A549 (cell line): ENCODE measurements around the gene PPP4R1. TPM values are rescaled to one million over a fixed set of nuclear protein-coding genes. Genes with fewer than 3 reads are reported as not detected.

Source experiments
- ATAC-seq, 2 experiments: fragments of 200-7000 bp in 1 of 2; fragments of >200 bp in 1 of 2; cut with Nextera tagmentation in 1 of 2; cut with Tn5 transposase in 1 of 2; 3 replicates each; pipeline versions ENCODE4 v1.8.0 to v1.9.1; 2018 to 2020; ENCODE audit warnings: mild to moderate bottlenecking in 1 of 2, moderate library complexity in 1 of 2
- CTCF ChIA-PET: fragments of 300-600 bp; sonication (Branson Sonifier 250); formaldehyde crosslinking; extraction: SDS; loops from one replicate; lab custom pipeline; 2021; ENCODE audit warnings: antibody characterized with exemption, inconsistent platforms; lab: Yijun Ruan, JAX
- POLR2A ChIA-PET: fragments of 350-600 bp; formaldehyde crosslinking; extraction: SDS; loops from one replicate; lab custom pipeline; 2021; ENCODE audit warnings: antibody characterized with exemption, inconsistent platforms; lab: Yijun Ruan, JAX
- DNase-seq, 2 experiments: peaks; one replicate each; pipeline versions ENCODE4 v3.0.0 to v3.0.0-alpha.2; 2011 to 2016; ENCODE audit warnings: low read depth in 1 of 2, low spot score in 1 of 2
- FAIRE-seq: peaks from 2 replicates; lab custom pipeline; 2011; peaks lifted over from hg19 to GRCh38; lab: Jason Lieb, UNC
- H3K27ac ChIP-seq, 2 experiments: fragments of >200 bp; sonication (Bioruptor Twin); formaldehyde crosslinking; 3 replicates each; pipeline ENCODE4 v1.5.1; 2016 to 2017
- H3K4me1 ChIP-seq: fragments of >200 bp; sonication (Bioruptor Twin); formaldehyde crosslinking; 3 replicates; pipeline ENCODE4 v1.6.1; 2016
- H3K4me2 ChIP-seq: fragments of >200 bp; sonication (Bioruptor Twin); formaldehyde crosslinking; 3 replicates; pipeline ENCODE4 v1.6.1; 2016
- H3K4me3 ChIP-seq: fragments of >200 bp; sonication (Bioruptor Twin); formaldehyde crosslinking; 3 replicates; pipeline ENCODE4 v1.5.1; 2016
- H3K9me3 ChIP-seq: fragments of >200 bp; sonication (Bioruptor Twin); formaldehyde crosslinking; 3 replicates; pipeline ENCODE4 v1.6.1; 2016
- BHLHE40 ChIP-seq: IDR thresholded peaks from 2 replicates; pipeline ENCODE4 v1.6.1; 2012; ENCODE audit warnings: low read depth, low read length, inconsistent platforms
- CBX2 ChIP-seq: fragments of 200-600 bp; sonication (generic); IDR thresholded peaks from 2 replicates; pipeline ENCODE4 v1.6.1; 2016; ENCODE audit warnings: low read depth, mild to moderate bottlenecking, borderline replicate concordance
- CBX8 ChIP-seq: fragments of 200-600 bp; sonication (generic); IDR thresholded peaks from 2 replicates; pipeline ENCODE4 v1.6.1; 2016
- CEBPB ChIP-seq, 2 experiments: fragments of >200 bp in 1 of 2; sonication (Bioruptor Twin) in 1 of 2; formaldehyde crosslinking in 1 of 2; IDR thresholded peaks; 2 replicates each; pipeline ENCODE4 v1.6.1; 2012 to 2016
- CHD2 ChIP-seq: fragments of 150-350 bp; IDR thresholded peaks from 2 replicates; pipeline ENCODE4 v1.6.1; 2014; ENCODE audit warnings: low read length; ENCODE audit not compliant: partially characterized antibody
- ESRRA ChIP-seq: fragments of 150-350 bp; IDR thresholded peaks from 2 replicates; pipeline ENCODE4 v1.6.1; 2014; ENCODE audit warnings: mild to moderate bottlenecking, low read length, borderline replicate concordance
- FOSB ChIP-seq: fragments of 250-450 bp; sonication (Bioruptor Pico); IDR thresholded peaks from 2 replicates; pipeline ENCODE4 v1.5.0; 2020; ENCODE audit warnings: mild to moderate bottlenecking, moderate library complexity
- FOSL2 ChIP-seq, 2 experiments: fragments of 450-650 bp in 1 of 2; fragments of >200 bp in 1 of 2; sonication (Bioruptor Twin) in 1 of 2; formaldehyde crosslinking; IDR thresholded peaks; 2 replicates each; pipeline versions ENCODE4 v1.5.0 to v1.6.1; 2016 to 2020; ENCODE audit warnings: mild to moderate bottlenecking in 1 of 2, moderate library complexity in 1 of 2
- FOXS1 ChIP-seq: fragments of 250-450 bp; sonication (Bioruptor Pico); IDR thresholded peaks from 2 replicates; pipeline ENCODE4 v1.5.0; 2020; ENCODE audit warnings: mild to moderate bottlenecking, moderate library complexity
- GATA3 ChIP-seq: IDR thresholded peaks from 2 replicates; pipeline ENCODE4 v1.6.1; 2012; ENCODE audit warnings: borderline replicate concordance
- HDAC2 ChIP-seq: fragments of 200-600 bp; sonication (generic); IDR thresholded peaks from 2 replicates; pipeline ENCODE4 v1.6.1; 2016
- HEYL ChIP-seq: fragments of 250-450 bp; sonication (Bioruptor Pico); IDR thresholded peaks from 2 replicates; pipeline ENCODE4 v1.8.0; 2021; ENCODE audit warnings: mild to moderate bottlenecking, moderate library complexity
- HOXA7 ChIP-seq: fragments of 250-450 bp; sonication (Bioruptor Pico); IDR thresholded peaks from 2 replicates; pipeline ENCODE4 v1.5.0; 2020; ENCODE audit warnings: mild to moderate bottlenecking, moderate library complexity
- HOXB13 ChIP-seq: fragments of 250-450 bp; sonication (Bioruptor Pico); IDR thresholded peaks from 2 replicates; pipeline ENCODE4 v1.5.0; 2020; ENCODE audit warnings: low read depth, mild to moderate bottlenecking, moderate library complexity
- JUNB ChIP-seq: fragments of >200 bp; sonication (Bioruptor Twin); formaldehyde crosslinking; IDR thresholded peaks from 2 replicates; pipeline ENCODE4 v1.6.1; 2016
- NFE2L2 ChIP-seq: fragments of 150-350 bp; conservative IDR thresholded peaks from 2 replicates; pipeline ENCODE4 v1.6.1; 2014; ENCODE audit warnings: low read length
- PHF8 ChIP-seq: fragments of 200-600 bp; sonication (generic); IDR thresholded peaks from 2 replicates; pipeline ENCODE4 v1.6.1; 2016; ENCODE audit warnings: low read depth, mild to moderate bottlenecking, antibody characterized with exemption, moderate library complexity, borderline replicate concordance
- POLR2AphosphoS2 ChIP-seq: conservative IDR thresholded peaks from 2 replicates; pipeline ENCODE4 v1.6.1; 2012; ENCODE audit warnings: low read length, improper control_type of control experiment, inconsistent platforms
- SMC3 ChIP-seq: fragments of >200 bp; sonication (Bioruptor Twin); formaldehyde crosslinking; IDR thresholded peaks from 3 replicates; pipeline ENCODE4 v1.6.1; 2018; ENCODE audit warnings: inconsistent platforms
- SREBF2 ChIP-seq: fragments of 450-650 bp; IDR thresholded peaks from 2 replicates; pipeline ENCODE4 v1.6.1; 2014; ENCODE audit warnings: mild to moderate bottlenecking, moderate library complexity
- TP53 ChIP-seq: fragments of 250-450 bp; sonication (Bioruptor Pico); IDR thresholded peaks from 2 replicates; pipeline ENCODE4 v1.5.0; 2021; ENCODE audit warnings: mild to moderate bottlenecking, moderate library complexity
- ZC3H11A ChIP-seq: fragments of 450-650 bp; IDR thresholded peaks from 2 replicates; pipeline ENCODE4 v1.6.1; 2014; ENCODE audit warnings: antibody characterized with exemption, mild to moderate bottlenecking
- ZNF302 ChIP-seq: fragments of 250-450 bp; sonication (Bioruptor Pico); IDR thresholded peaks from 2 replicates; pipeline ENCODE4 v1.9.0; 2021; ENCODE audit warnings: inconsistent platforms, mild to moderate bottlenecking, moderate library complexity
- ZSCAN20 ChIP-seq: fragments of 250-450 bp; sonication (Bioruptor Pico); IDR thresholded peaks from 2 replicates; pipeline ENCODE4 v1.8.0; 2022; ENCODE audit warnings: mild to moderate bottlenecking, moderate library complexity
- WGBS: methylation state at CpG from one replicate; pipeline ENCODE4 v1.1.6; 2017; ENCODE audit errors: missing lambda C conversion rate; 5-methylcytosine and 5-hydroxymethylcytosine counted together
- polyA plus RNA-seq, 4 experiments: library from polyadenylated mRNA; depleted of rRNA in 3 of 4; stranded (reverse); fragments of >200 nt; fragmentation: RNase III in 1 of 4; extraction: RNeasy Plus Mini Kit Qiagen cat#74134 plus additional on column Dnase treatment in 1 of 4; gene quantifications; 2 replicates in 3 of 4; 3 replicates in 1 of 4; pipeline ENCODE4 v1.2.3, GENCODE V29; 2011 to 2017
- TF ChIP-seq, protein P1 (sequence below): fragments of 250-450 bp; sonication (Bioruptor Pico); IDR thresholded peaks from 2 replicates; pipeline ENCODE4 v1.5.0; 2020; ENCODE audit warnings: low read depth, mild to moderate bottlenecking, moderate library complexity
- TF ChIP-seq, protein P2 (sequence below): fragments of >200 bp; sonication (Bioruptor Twin); formaldehyde crosslinking; IDR thresholded peaks from 2 replicates; pipeline ENCODE4 v1.6.1; 2016
- TF ChIP-seq, protein P3 (sequence below): IDR thresholded peaks from 2 replicates; pipeline ENCODE4 v1.6.1; 2012

PPP4R1 gene
- polyA plus RNA-seq, 2 of the 4 experiments (the other 2 are of a cell fraction) = 40.1 to 97.3 TPM

DNA sequence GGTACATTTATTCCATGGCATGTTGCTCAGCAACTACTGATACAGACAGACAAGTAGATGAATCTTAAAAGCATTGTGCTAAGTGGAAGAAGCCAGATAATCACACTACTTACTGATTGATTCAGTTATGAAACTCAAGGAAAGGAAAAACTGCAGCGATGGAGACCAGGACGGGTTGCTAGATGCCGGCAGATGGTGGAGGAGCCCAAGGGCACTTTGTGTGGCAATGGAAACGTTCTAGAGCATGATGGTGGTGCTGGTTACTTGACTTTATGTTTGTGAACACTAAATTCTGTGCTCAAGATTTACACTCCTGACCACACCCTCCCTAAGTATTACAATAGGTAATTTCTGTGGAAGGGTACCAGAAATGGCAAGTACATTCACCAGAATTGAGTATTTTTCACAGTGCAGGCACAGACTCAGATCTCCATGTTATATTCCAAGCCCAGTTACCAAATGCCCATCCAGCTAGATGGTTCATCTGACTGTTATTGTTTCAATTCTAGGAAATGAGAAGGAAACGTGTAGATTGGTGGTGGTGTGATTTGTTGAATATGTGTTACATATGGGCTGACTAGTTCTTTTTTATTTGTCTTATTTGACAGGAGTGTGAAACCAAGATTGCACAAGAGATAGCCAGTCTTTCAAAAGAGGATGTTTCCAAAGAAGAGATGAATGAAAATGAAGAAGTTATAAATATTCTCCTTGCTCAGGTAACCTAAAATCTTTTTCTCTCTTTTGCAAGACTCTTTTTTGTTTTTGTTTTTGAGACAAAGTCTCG is 83.9 kb downstream of the PPP4R1 start:
- POLR2A ChIA-PET = no interaction called here
- CTCF ChIA-PET = interaction anchor here (0.6 kb wide), 1 partner anchor 24 kb away, joined by 4 read pairs; no protein-coding TSS in a partner anchor
- no peak for FAIRE-seq
- Histone ChIP-seq H3K27ac (no peak overlapping the region), H3K9me3 (peaks cover 5% of the 10 kb centered on the region; the same call in 1 of the 3 replicates), H3K4me1 (0 out of 3 replicates have a peak, but pooled peaks cover 4% of the 10 kb centered on the region), H3K4me2 (no peak overlapping the region), H3K4me3 (no peak overlapping the region)
- ATAC-seq = no peak
- 94% methylated on average over 6 of the region's 6 CpGs for WGBS
- no peak for DNase-seq
- no peak for TF ChIP-seq FOSL2 (IDR thresholded peaks at IDR 0.05)
- TF ChIP-seq FOSL2 (CRISPR knock-in tag; IDR thresholded peaks at IDR 0.05) = no peak
- TF ChIP-seq TP53 (CRISPR knock-in tag) = no peak
- TF ChIP-seq HOXB13 (CRISPR knock-in tag) = no peak
- TF ChIP-seq FOXS1 (CRISPR knock-in tag) = no peak
- TF ChIP-seq, protein P1, sequence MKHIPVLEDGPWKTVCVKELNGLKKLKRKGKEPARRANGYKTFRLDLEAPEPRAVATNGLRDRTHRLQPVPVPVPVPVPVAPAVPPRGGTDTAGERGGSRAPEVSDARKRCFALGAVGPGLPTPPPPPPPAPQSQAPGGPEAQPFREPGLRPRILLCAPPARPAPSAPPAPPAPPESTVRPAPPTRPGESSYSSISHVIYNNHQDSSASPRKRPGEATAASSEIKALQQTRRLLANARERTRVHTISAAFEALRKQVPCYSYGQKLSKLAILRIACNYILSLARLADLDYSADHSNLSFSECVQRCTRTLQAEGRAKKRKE (CRISPR knock-in tag) = no peak
- TF ChIP-seq, protein P2, sequence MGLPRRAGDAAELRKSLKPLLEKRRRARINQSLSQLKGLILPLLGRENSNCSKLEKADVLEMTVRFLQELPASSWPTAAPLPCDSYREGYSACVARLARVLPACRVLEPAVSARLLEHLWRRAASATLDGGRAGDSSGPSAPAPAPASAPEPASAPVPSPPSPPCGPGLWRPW = no peak
- TF ChIP-seq HDAC2 = no peak
- TF ChIP-seq FOSB = no peak
- TF ChIP-seq CEBPB (IDR thresholded peaks at IDR 0.05) = no peak; a peak in 1 of 4 replicates
- TF ChIP-seq ZSCAN20 (CRISPR knock-in tag) = no peak
- TF ChIP-seq ZNF302 (CRISPR knock-in tag) = no peak
- no peak for TF ChIP-seq ESRRA
- TF ChIP-seq CHD2 = no peak
- TF ChIP-seq POLR2AphosphoS2 = no peak
- no peak for TF ChIP-seq ZC3H11A
- TF ChIP-seq SREBF2 = no peak
- no peak for TF ChIP-seq BHLHE40
- no peak for TF ChIP-seq HEYL (CRISPR knock-in tag)

DNA sequence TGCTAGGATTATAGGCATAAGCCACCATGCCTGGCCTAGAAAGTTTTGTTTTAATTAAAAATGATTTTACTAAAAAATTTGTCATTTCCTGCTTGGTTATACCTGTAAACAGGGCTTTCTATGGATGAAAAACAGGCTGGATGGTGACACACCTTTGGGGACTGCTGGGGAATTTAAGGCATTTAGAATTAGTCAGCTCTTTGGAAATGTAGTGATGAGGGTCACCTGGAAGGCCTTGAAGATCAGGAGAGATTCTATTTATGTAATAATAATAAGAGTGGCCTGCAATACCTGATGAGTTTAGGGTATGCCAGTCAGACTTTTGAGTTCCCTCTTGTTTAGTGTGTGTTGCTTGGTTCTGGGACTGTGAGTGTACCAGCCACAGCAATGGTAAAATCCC is 87.9 kb downstream of the PPP4R1 start:
- CTCF ChIA-PET = no interaction called here
- no peak overlapping the region for H3K27ac ChIP-seq
- DNase-seq = no peak
- H3K4me3 ChIP-seq = no peak overlapping the region
- TF ChIP-seq SREBF2 (no peak), NFE2L2 (no peak), CBX2 (no peak), SMC3 (no peak), HOXA7 (no peak), FOSB (no peak), PHF8 (no peak), ZSCAN20 (CRISPR knock-in tag) (no peak), CBX8 (no peak), ZNF302 (CRISPR knock-in tag) (no peak), JUNB (no peak), FOXS1 (CRISPR knock-in tag) (no peak), GATA3 (no peak)
- TF ChIP-seq, protein P2 = no peak
- TF ChIP-seq, protein P1 (CRISPR knock-in tag) = no peak
- TF ChIP-seq, protein P3, sequence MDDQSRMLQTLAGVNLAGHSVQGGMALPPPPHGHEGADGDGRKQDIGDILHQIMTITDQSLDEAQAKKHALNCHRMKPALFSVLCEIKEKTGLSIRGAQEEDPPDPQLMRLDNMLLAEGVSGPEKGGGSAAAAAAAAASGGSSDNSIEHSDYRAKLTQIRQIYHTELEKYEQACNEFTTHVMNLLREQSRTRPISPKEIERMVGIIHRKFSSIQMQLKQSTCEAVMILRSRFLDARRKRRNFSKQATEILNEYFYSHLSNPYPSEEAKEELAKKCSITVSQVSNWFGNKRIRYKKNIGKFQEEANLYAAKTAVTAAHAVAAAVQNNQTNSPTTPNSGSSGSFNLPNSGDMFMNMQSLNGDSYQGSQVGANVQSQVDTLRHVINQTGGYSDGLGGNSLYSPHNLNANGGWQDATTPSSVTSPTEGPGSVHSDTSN = no peak
- TF ChIP-seq, all 56 proteins: peak for 0
- FAIRE-seq = no peak
- no peak overlapping the region for H3K4me2 ChIP-seq
- ATAC-seq = no peak
- no peaks in the 10 kb centered on the region for H3K4me1 ChIP-seq
- POLR2A ChIA-PET = no interaction called here
- peaks cover 5% of the 10 kb centered on the region; the same call in 1 of the 3 replicates for H3K9me3 ChIP-seq
